ENCODE measurements around the gene CDKN1C. TPM values are rescaled to one million over a fixed set of nuclear protein-coding genes. Genes with fewer than 3 reads are reported as not detected.

CDKN1C gene
- total RNA-seq, 1 donor from 2014 or later, result 47.8 TPM

DNA sequence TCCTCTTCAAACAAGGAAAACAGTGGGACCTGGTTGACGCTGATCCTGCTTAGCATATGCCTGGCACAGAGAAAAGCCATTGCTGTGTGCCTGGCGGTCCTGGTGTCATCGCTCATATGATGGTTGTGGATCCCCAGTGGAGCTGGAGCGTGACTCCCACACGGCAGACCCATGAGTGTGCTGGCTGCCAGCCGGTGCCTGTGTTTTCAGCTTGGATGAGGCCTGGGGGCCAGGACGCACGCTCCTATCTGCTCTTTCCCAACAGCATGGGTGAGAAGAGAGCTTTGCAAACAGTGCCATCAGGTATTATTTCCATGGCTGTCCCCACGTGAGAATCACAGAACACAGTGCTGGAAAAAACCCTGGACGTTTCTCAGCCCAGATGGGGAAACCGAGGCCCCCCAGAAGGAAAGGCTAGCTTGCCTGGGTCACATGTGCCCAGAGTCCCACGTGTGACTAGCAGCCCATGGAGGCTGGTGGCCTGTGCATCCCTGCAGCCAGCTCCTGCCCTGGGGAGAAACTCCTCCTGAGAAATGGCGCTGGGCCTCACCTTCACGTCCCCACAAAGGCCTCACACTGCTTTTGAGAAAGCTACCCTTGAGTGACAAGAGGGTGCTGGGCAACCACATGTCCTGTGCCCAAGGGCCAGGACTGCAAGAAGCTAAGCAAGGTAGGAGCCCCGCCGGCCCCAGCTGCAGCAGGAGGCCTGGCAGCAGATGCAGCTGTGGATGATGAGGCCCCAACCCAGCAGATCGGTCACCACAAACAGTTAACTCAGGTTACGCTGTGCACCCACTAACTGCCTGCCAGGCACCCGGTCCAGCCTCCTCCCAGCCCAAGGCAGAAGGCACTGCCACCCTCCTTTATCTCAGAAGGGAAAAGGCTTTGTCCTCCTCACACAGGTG, 4.2 kb downstream of the CDKN1C start:
- H4K20me1 ChIP-seq (ENCODE audit: low read depth), result peaks cover 19% of the 10 kb centered on the region
- H3K9ac ChIP-seq, result no peak overlapping the region
- H3K4me1 ChIP-seq, result peaks cover 23% of the 10 kb centered on the region
- no peaks in the 10 kb centered on the region for H3K9me3 ChIP-seq (ENCODE audit: low read depth)
- no peak overlapping the region for H2AFZ ChIP-seq (replicated peaks)
- H3F3A ChIP-seq (ENCODE audit: low read depth), result peaks cover 23% of the 10 kb centered on the region
- no peak overlapping the region for H3K27ac Mint-ChIP-seq
- H3K4me3 ChIP-seq, result no peak overlapping the region
- H3K27me3 ChIP-seq, result peaks cover 41% of the 10 kb centered on the region
- no peak overlapping the region for H3K27ac ChIP-seq
- peaks cover 3% of the 10 kb centered on the region for H3K27me3 Mint-ChIP-seq (ENCODE audit: insufficient read depth, low read depth)
- peaks cover 15% of the 10 kb centered on the region for H3K36me3 Mint-ChIP-seq
- no peak for DNase-seq (ENCODE audit: low spot score)
- H3K4me2 ChIP-seq, result peak overlapping the region; percentile 4
- H3K4me1 Mint-ChIP-seq, result peaks cover 16% of the 10 kb centered on the region
- H3K4me3 Mint-ChIP-seq, result peak overlapping the region; percentile 50
- TF ChIP-seq, protein P1, sequence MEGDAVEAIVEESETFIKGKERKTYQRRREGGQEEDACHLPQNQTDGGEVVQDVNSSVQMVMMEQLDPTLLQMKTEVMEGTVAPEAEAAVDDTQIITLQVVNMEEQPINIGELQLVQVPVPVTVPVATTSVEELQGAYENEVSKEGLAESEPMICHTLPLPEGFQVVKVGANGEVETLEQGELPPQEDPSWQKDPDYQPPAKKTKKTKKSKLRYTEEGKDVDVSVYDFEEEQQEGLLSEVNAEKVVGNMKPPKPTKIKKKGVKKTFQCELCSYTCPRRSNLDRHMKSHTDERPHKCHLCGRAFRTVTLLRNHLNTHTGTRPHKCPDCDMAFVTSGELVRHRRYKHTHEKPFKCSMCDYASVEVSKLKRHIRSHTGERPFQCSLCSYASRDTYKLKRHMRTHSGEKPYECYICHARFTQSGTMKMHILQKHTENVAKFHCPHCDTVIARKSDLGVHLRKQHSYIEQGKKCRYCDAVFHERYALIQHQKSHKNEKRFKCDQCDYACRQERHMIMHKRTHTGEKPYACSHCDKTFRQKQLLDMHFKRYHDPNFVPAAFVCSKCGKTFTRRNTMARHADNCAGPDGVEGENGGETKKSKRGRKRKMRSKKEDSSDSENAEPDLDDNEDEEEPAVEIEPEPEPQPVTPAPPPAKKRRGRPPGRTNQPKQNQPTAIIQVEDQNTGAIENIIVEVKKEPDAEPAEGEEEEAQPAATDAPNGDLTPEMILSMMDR (IDR thresholded peaks at IDR 0.05), result no peak
- no peak for TF ChIP-seq EZH2 (IDR thresholded peaks at IDR 0.05)
- no peak for TF ChIP-seq EZH2phosphoT487 (IDR thresholded peaks at IDR 0.05)
- H3K79me2 ChIP-seq (ENCODE audit: low read depth), result peaks cover 8% of the 10 kb centered on the region
- H3K36me3 ChIP-seq, result no peaks in the 10 kb centered on the region
- peaks cover 2% of the 10 kb centered on the region for H3K9me3 Mint-ChIP-seq

DNA sequence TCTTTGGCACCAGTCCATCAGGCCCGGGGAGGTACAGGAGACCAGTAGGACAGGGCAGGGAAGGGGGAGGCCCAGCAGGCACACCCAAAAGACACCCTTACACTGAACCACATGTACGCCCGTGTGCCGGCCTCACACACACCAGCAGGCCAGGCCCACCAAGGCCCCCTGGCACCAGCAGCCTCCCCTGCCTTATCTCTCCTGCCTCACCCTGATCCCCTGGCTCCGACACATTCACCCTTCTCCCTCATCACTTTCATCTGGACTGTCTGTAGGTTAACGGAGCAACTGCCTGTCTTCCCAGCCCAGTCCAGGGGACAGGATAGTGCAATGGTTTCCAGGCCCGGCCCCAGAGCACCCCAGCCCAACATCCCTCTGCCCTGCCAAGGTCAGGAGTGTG, 4.9 kb downstream of the CDKN1C start:
- no peak overlapping the region for H3K4me2 ChIP-seq
- H3K36me3 ChIP-seq, result no peaks in the 10 kb centered on the region
- H2AFZ ChIP-seq (replicated peaks), result no peak overlapping the region
- H3K4me1 ChIP-seq, result peaks cover 22% of the 10 kb centered on the region
- peaks cover 8% of the 10 kb centered on the region for H3K79me2 ChIP-seq (ENCODE audit: low read depth)
- no peak overlapping the region for H3K27ac ChIP-seq
- H3K4me3 Mint-ChIP-seq, result no peak overlapping the region
- peaks cover 4% of the 10 kb centered on the region for H3K9me3 Mint-ChIP-seq
- DNase-seq (ENCODE audit: low spot score), result no peak
- H4K20me1 ChIP-seq (ENCODE audit: low read depth), result peaks cover 19% of the 10 kb centered on the region
- H3K9ac ChIP-seq, result no peak overlapping the region
- H3K36me3 Mint-ChIP-seq, result peaks cover 15% of the 10 kb centered on the region
- H3K4me1 Mint-ChIP-seq, result peaks cover 16% of the 10 kb centered on the region
- H3K9me3 ChIP-seq (ENCODE audit: low read depth), result no peaks in the 10 kb centered on the region
- H3K27me3 ChIP-seq, result peaks cover 41% of the 10 kb centered on the region
- peaks cover 3% of the 10 kb centered on the region for H3K27me3 Mint-ChIP-seq (ENCODE audit: insufficient read depth, low read depth)
- TF ChIP-seq EZH2 (IDR thresholded peaks at IDR 0.05), result no peak
- no peak for TF ChIP-seq EZH2phosphoT487 (IDR thresholded peaks at IDR 0.05)
- TF ChIP-seq, protein P1 (IDR thresholded peaks at IDR 0.05), result no peak
- H3K4me3 ChIP-seq, result no peak overlapping the region
- H3F3A ChIP-seq (ENCODE audit: low read depth), result peaks cover 22% of the 10 kb centered on the region
- H3K27ac Mint-ChIP-seq, result no peak overlapping the region

DNA sequence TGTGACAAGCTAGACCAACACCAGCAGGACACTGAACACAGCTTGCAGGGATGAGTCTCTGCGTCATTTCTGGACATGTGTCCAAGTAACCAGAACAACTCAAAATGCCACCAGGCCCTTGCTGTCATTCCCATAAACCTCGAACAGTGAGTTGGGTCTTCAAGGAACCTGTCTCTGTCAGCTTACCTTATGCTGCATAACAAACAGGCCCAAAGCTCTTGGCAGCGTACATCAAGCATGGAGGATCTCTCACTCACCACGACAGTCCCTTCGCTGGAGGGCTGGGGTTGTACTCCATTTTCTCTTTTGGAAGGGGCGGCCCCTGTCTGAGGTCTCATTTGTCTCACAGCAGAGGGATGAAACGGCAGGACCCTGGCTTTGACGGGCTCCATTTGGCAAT, 6.8 kb downstream of the CDKN1C start:
- Histone ChIP-seq H3K4me3 (no peak overlapping the region), H3K9me3 (ENCODE audit: low read depth) (no peaks in the 10 kb centered on the region), H3K4me1 (peaks cover 22% of the 10 kb centered on the region), H3K27ac (no peak overlapping the region), H4K20me1 (ENCODE audit: low read depth) (peaks cover 14% of the 10 kb centered on the region), H3K36me3 (no peaks in the 10 kb centered on the region), H3K79me2 (ENCODE audit: low read depth) (peaks cover 4% of the 10 kb centered on the region), H3F3A (ENCODE audit: low read depth) (peaks cover 14% of the 10 kb centered on the region), H2AFZ (replicated peaks) (no peak overlapping the region), H3K27me3 (peaks cover 36% of the 10 kb centered on the region), H3K4me2 (no peak overlapping the region), H3K9ac (no peak overlapping the region)
- H3K9me3 Mint-ChIP-seq, result peaks cover 12% of the 10 kb centered on the region
- no peak for DNase-seq (ENCODE audit: low spot score)
- H3K36me3 Mint-ChIP-seq, result peaks cover 15% of the 10 kb centered on the region
- no peak for TF ChIP-seq EZH2phosphoT487 (IDR thresholded peaks at IDR 0.05)
- TF ChIP-seq, protein P1 (IDR thresholded peaks at IDR 0.05), result no peak
- TF ChIP-seq EZH2 (IDR thresholded peaks at IDR 0.05), result no peak
- peaks cover 3% of the 10 kb centered on the region for H3K27me3 Mint-ChIP-seq (ENCODE audit: insufficient read depth, low read depth)
- H3K4me3 Mint-ChIP-seq, result no peak overlapping the region
- peaks cover 16% of the 10 kb centered on the region for H3K4me1 Mint-ChIP-seq
- no peak overlapping the region for H3K27ac Mint-ChIP-seq

Measured in neural progenitor cell (in vitro differentiated cells).